Erythroblast (primary cell): Measurements from ENCODE around the gene JPH4.

Experiments
- GATA1 ChIP-seq: IDR thresholded peaks from 2 replicates; pipeline ENCODE4 v1.6.1; 2011; ENCODE audit warnings: low read depth, mild to moderate bottlenecking, control low read depth, low read length, moderate library complexity
- POLR2A ChIP-seq: IDR thresholded peaks from 2 replicates; pipeline ENCODE4 v1.6.1; 2011; ENCODE audit warnings: mild to moderate bottlenecking, low read length

DNA sequence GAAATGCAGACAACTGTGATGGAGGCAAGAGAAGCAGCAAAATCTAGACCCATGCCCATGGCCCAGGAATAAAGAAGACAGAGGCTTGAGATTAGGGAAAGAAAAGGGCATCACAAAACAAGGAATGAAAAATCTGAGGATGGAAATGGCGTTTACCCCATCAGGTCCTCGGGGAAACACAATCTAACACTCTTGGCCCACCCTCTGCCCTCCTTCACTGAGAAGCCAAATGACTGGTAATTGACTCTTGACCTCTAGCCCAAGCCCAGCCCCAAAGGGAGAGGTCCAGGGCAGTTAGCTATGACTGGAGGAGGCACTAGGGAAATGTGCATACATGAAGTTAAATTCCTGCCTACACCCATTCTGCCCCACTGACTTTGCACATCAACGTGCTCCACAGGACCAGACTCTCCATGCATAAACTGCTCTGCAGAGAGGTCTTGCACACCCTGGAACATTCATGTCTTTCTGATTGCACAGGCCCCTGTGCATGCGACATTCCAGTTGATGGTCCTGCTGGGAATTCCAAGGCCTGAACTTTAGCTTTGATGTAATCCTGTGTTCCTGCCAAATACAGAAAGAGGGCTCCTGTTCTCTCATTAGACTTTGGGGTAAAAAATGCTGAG lies 32.7 kb downstream of the JPH4 start:
- TF ChIP-seq POLR2A = no peak
- TF ChIP-seq GATA1 = no peak
